ENCODE measurements around the gene CHAT.

Gene CHAT

GRCh38 chr10:49618821-49619220 is 5.0 kb downstream of the CHAT start:
- H3K4ac ChIP-seq (ENCODE audit: low read length) = no peak overlapping the region
- H2AK5ac ChIP-seq (ENCODE audit: low read depth, low read length) = no peak overlapping the region
- H3K27me3 ChIP-seq (ENCODE audit: control insufficient read depth in 3 of 3, insufficient read depth in 3 of 3, low read depth in 1 of 3, low read length in 3 of 3) = peaks cover 6 to 88% (median 28%) of the 10 kb centered on the region in 3 experiments
- no peak overlapping the region for H3K23ac ChIP-seq (ENCODE audit: low read depth, low read length, poor library complexity)
- DNase-seq (ENCODE audit: low spot score) = no peak
- H3K36me3 ChIP-seq (replicated peaks in 1 of 2; ENCODE audit: control insufficient read depth in 2 of 2, insufficient read depth in 2 of 2, low read length in 2 of 2) = no peaks in the 10 kb centered on the region
- H3K4me3 ChIP-seq (ENCODE audit: low read length in 2 of 2) = no peak overlapping the region
- no peak overlapping the region for H3K9ac ChIP-seq (ENCODE audit: low read depth, low read length, poor library complexity)
- H3K4me2 ChIP-seq (ENCODE audit: insufficient read depth, low read length, poor library complexity, severe bottlenecking) = no peak overlapping the region
- H2BK5ac ChIP-seq (ENCODE audit: low read length) = no peak overlapping the region
- peaks cover 0 to 9% of the 10 kb centered on the region in 2 donors for H3K4me1 ChIP-seq (ENCODE audit: control insufficient read depth in 2 of 2, insufficient read depth in 1 of 2, low read depth in 1 of 2, low read length in 2 of 2)
- no CpG with 5 or more reads among the region's 2 CpGs for WGBS, 2 donors (ENCODE audit: extremely low coverage in 2 of 2, insufficient read length in 2 of 2, insufficient replicate concordance in 1 of 2)
- no peak overlapping the region for H4K91ac ChIP-seq (ENCODE audit: low read depth, low read length, poor library complexity)
- no peak overlapping the region for H2BK15ac ChIP-seq (ENCODE audit: low read length)
- no peak overlapping the region for H4K8ac ChIP-seq (ENCODE audit: low read depth, low read length)
- H3K27ac ChIP-seq (replicated peaks; ENCODE audit: low read length) = no peak overlapping the region
- no peak overlapping the region for H2BK12ac ChIP-seq (ENCODE audit: low read length)
- no peak overlapping the region for H3K14ac ChIP-seq (ENCODE audit: low read length)
- H2AFZ ChIP-seq (ENCODE audit: low read length) = no peak overlapping the region
- no peaks in the 10 kb centered on the region for H3K9me3 ChIP-seq (replicated peaks in 1 of 2; ENCODE audit: control insufficient read depth in 2 of 2, insufficient read depth in 1 of 2, low read depth in 1 of 2, low read length in 2 of 2)
- no peaks in the 10 kb centered on the region for H3K79me1 ChIP-seq (ENCODE audit: low read depth, low read length)
- H3K18ac ChIP-seq (ENCODE audit: low read length) = no peak overlapping the region
- no peak overlapping the region for H2BK120ac ChIP-seq (ENCODE audit: low read depth, low read length)

DNA sequence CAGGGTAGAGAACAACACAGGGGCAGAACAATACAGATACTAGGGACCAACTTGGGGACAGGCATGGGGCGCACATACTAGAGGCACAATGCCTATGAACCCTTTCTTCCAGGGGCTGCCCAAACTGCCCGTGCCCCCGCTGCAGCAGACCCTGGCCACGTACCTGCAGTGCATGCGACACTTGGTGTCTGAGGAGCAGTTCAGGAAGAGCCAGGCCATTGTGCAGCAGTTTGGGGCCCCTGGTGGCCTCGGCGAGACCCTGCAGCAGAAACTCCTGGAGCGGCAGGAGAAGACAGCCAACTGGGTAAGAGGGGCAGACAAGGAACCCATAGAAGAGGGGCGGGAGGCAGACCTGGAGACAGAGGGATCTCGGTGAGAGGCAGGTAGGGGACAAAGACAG is 5.8 kb downstream of the CHAT start:
- H3K4me1 ChIP-seq (ENCODE audit: control insufficient read depth in 2 of 2, insufficient read depth in 1 of 2, low read depth in 1 of 2, low read length in 2 of 2) = peaks cover 0 to 5% of the 10 kb centered on the region in 2 donors
- WGBS, 2 donors (ENCODE audit: extremely low coverage in 2 of 2, insufficient read length in 2 of 2, insufficient replicate concordance in 1 of 2) = no CpG with 5 or more reads among the region's 10 CpGs
- H2BK15ac ChIP-seq (ENCODE audit: low read length) = no peak overlapping the region
- H2BK120ac ChIP-seq (ENCODE audit: low read depth, low read length) = no peak overlapping the region
- H3K27me3 ChIP-seq (ENCODE audit: control insufficient read depth in 3 of 3, insufficient read depth in 3 of 3, low read depth in 1 of 3, low read length in 3 of 3) = peaks cover 1 to 80% (median 20%) of the 10 kb centered on the region in 3 experiments
- no peak overlapping the region for H4K91ac ChIP-seq (ENCODE audit: low read depth, low read length, poor library complexity)
- H2AK5ac ChIP-seq (ENCODE audit: low read depth, low read length) = no peak overlapping the region
- H3K27ac ChIP-seq (replicated peaks; ENCODE audit: low read length) = no peak overlapping the region
- no peak overlapping the region for H3K18ac ChIP-seq (ENCODE audit: low read length)
- no peak overlapping the region for H2BK5ac ChIP-seq (ENCODE audit: low read length)
- DNase-seq (ENCODE audit: low spot score) = no peak
- H3K4me2 ChIP-seq (ENCODE audit: insufficient read depth, low read length, poor library complexity, severe bottlenecking) = no peak overlapping the region
- H3K14ac ChIP-seq (ENCODE audit: low read length) = no peak overlapping the region
- H3K9ac ChIP-seq (ENCODE audit: low read depth, low read length, poor library complexity) = no peak overlapping the region
- H3K79me1 ChIP-seq (ENCODE audit: low read depth, low read length) = no peaks in the 10 kb centered on the region
- H2AFZ ChIP-seq (ENCODE audit: low read length) = no peak overlapping the region
- no peak overlapping the region for H2BK12ac ChIP-seq (ENCODE audit: low read length)
- H3K36me3 ChIP-seq (replicated peaks in 1 of 2; ENCODE audit: control insufficient read depth in 2 of 2, insufficient read depth in 2 of 2, low read length in 2 of 2) = no peaks in the 10 kb centered on the region
- no peak overlapping the region for H4K8ac ChIP-seq (ENCODE audit: low read depth, low read length)
- no peak overlapping the region for H3K4ac ChIP-seq (ENCODE audit: low read length)
- H3K23ac ChIP-seq (ENCODE audit: low read depth, low read length, poor library complexity) = no peak overlapping the region
- no peak overlapping the region for H3K4me3 ChIP-seq (ENCODE audit: low read length in 2 of 2)
- no peaks in the 10 kb centered on the region for H3K9me3 ChIP-seq (replicated peaks in 1 of 2; ENCODE audit: control insufficient read depth in 2 of 2, insufficient read depth in 1 of 2, low read depth in 1 of 2, low read length in 2 of 2)

DNA sequence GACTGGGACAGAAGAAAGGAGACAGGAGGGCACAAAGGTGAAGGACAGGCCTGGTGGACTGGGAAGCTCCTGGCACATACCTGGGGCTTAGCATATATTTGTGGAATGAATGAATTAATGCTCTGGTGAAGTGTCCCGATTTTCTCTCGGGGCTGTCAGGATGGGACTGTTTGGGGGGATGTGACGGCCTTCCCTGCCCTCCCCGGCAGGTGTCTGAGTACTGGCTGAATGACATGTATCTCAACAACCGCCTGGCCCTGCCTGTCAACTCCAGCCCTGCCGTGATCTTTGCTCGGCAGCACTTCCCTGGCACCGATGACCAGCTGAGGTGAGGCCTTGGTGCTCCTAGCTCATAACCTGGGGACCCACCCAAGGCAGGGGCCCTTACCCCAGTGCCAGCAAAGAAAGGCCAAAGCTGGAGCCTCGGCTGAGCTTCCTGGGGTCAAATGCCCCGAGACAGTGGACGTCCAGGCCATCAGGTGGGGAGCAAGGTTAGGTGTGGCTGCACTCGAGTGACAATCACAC is 6.5 kb downstream of the CHAT start:
- H2AK5ac ChIP-seq (ENCODE audit: low read depth, low read length) = no peak overlapping the region
- H2BK120ac ChIP-seq (ENCODE audit: low read depth, low read length) = no peak overlapping the region
- no peak overlapping the region for H3K4me2 ChIP-seq (ENCODE audit: insufficient read depth, low read length, poor library complexity, severe bottlenecking)
- H3K9ac ChIP-seq (ENCODE audit: low read depth, low read length, poor library complexity) = peak overlapping the region; percentile 53
- H3K4ac ChIP-seq (ENCODE audit: low read length) = no peak overlapping the region
- H3K23ac ChIP-seq (ENCODE audit: low read depth, low read length, poor library complexity) = no peak overlapping the region
- H2BK12ac ChIP-seq (ENCODE audit: low read length) = no peak overlapping the region
- no peak overlapping the region for H4K91ac ChIP-seq (ENCODE audit: low read depth, low read length, poor library complexity)
- no peak overlapping the region for H3K4me3 ChIP-seq (ENCODE audit: low read length in 2 of 2)
- no peak for DNase-seq (ENCODE audit: low spot score)
- peaks cover 0 to 4% of the 10 kb centered on the region in 2 donors for H3K4me1 ChIP-seq (ENCODE audit: control insufficient read depth in 2 of 2, insufficient read depth in 1 of 2, low read depth in 1 of 2, low read length in 2 of 2)
- H3K27ac ChIP-seq (replicated peaks; ENCODE audit: low read length) = no peak overlapping the region
- peaks cover 0 to 73% (median 13%) of the 10 kb centered on the region in 3 experiments for H3K27me3 ChIP-seq (ENCODE audit: control insufficient read depth in 3 of 3, insufficient read depth in 3 of 3, low read depth in 1 of 3, low read length in 3 of 3)
- no peak overlapping the region for H2BK5ac ChIP-seq (ENCODE audit: low read length)
- H3K36me3 ChIP-seq (replicated peaks in 1 of 2; ENCODE audit: control insufficient read depth in 2 of 2, insufficient read depth in 2 of 2, low read length in 2 of 2) = no peaks in the 10 kb centered on the region
- no peaks in the 10 kb centered on the region for H3K79me1 ChIP-seq (ENCODE audit: low read depth, low read length)
- no peaks in the 10 kb centered on the region for H3K9me3 ChIP-seq (replicated peaks in 1 of 2; ENCODE audit: control insufficient read depth in 2 of 2, insufficient read depth in 1 of 2, low read depth in 1 of 2, low read length in 2 of 2)
- H2AFZ ChIP-seq (ENCODE audit: low read length) = no peak overlapping the region
- no peak overlapping the region for H2BK15ac ChIP-seq (ENCODE audit: low read length)
- no peak overlapping the region for H4K8ac ChIP-seq (ENCODE audit: low read depth, low read length)
- no peak overlapping the region for H3K14ac ChIP-seq (ENCODE audit: low read length)
- WGBS, 2 donors (ENCODE audit: extremely low coverage in 2 of 2, insufficient read length in 2 of 2, insufficient replicate concordance in 1 of 2) = no CpG with 5 or more reads among the region's 12 CpGs
- peak overlapping the region; percentile 15 for H3K18ac ChIP-seq (ENCODE audit: low read length)

DNA sequence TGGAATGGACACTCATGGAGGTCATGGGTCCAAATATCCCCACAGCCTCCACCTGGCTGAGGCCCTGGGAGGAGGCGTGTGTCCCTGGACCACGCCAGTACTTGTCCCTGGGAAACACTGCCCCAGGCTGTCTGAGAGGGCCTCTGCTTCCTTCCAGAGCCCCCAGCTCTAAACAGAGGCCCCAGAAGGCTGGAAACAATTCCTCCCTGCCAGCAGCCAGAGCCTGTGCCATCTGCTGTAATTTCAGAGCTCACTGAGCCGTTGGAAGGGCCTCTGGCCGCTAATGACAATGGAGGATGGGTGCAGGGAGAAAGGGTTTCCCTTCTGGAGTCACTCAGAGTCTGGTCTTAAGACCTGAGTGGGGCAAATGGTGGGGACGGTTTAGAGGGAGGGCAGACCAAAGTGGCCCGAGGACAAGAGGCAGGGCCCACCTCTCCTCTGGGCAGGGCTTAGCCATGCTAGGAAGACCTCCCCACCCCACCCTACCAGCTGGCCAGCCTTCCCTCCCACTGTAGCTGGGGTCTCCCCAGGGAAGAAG is 7.1 kb downstream of the CHAT start:
- H3K4me3 ChIP-seq (ENCODE audit: low read length in 2 of 2) = no peak overlapping the region
- no peak for DNase-seq (ENCODE audit: low spot score)
- no peak overlapping the region for H3K27ac ChIP-seq (replicated peaks; ENCODE audit: low read length)
- no peak overlapping the region for H3K23ac ChIP-seq (ENCODE audit: low read depth, low read length, poor library complexity)
- no peak overlapping the region for H2BK5ac ChIP-seq (ENCODE audit: low read length)
- no peak overlapping the region for H2AK5ac ChIP-seq (ENCODE audit: low read depth, low read length)
- no peak overlapping the region for H3K18ac ChIP-seq (ENCODE audit: low read length)
- no peak overlapping the region for H2BK15ac ChIP-seq (ENCODE audit: low read length)
- no peak overlapping the region for H3K4ac ChIP-seq (ENCODE audit: low read length)
- H2AFZ ChIP-seq (ENCODE audit: low read length) = no peak overlapping the region
- no peak overlapping the region for H2BK12ac ChIP-seq (ENCODE audit: low read length)
- H3K4me1 ChIP-seq (ENCODE audit: control insufficient read depth in 2 of 2, insufficient read depth in 1 of 2, low read depth in 1 of 2, low read length in 2 of 2) = peaks cover 0 to 4% of the 10 kb centered on the region in 2 donors
- no peak overlapping the region for H4K8ac ChIP-seq (ENCODE audit: low read depth, low read length)
- no CpG with 5 or more reads among the region's 6 CpGs for WGBS, 2 donors (ENCODE audit: extremely low coverage in 2 of 2, insufficient read length in 2 of 2, insufficient replicate concordance in 1 of 2)
- no peak overlapping the region for H4K91ac ChIP-seq (ENCODE audit: low read depth, low read length, poor library complexity)
- H2BK120ac ChIP-seq (ENCODE audit: low read depth, low read length) = no peak overlapping the region
- H3K79me1 ChIP-seq (ENCODE audit: low read depth, low read length) = no peaks in the 10 kb centered on the region
- H3K27me3 ChIP-seq (ENCODE audit: control insufficient read depth in 3 of 3, insufficient read depth in 3 of 3, low read depth in 1 of 3, low read length in 3 of 3) = peaks cover 0 to 67% (median 7%) of the 10 kb centered on the region in 3 experiments
- H3K14ac ChIP-seq (ENCODE audit: low read length) = no peak overlapping the region
- no peaks in the 10 kb centered on the region for H3K9me3 ChIP-seq (replicated peaks in 1 of 2; ENCODE audit: control insufficient read depth in 2 of 2, insufficient read depth in 1 of 2, low read depth in 1 of 2, low read length in 2 of 2)
- no peak overlapping the region for H3K4me2 ChIP-seq (ENCODE audit: insufficient read depth, low read length, poor library complexity, severe bottlenecking)
- H3K9ac ChIP-seq (ENCODE audit: low read depth, low read length, poor library complexity) = peak overlapping the region; percentile 53
- no peaks in the 10 kb centered on the region for H3K36me3 ChIP-seq (replicated peaks in 1 of 2; ENCODE audit: control insufficient read depth in 2 of 2, insufficient read depth in 2 of 2, low read length in 2 of 2)
